Measurements from ENCODE around the gene HNRNPA3. TPM values are rescaled to one million over a fixed set of nuclear protein-coding genes. Genes with fewer than 3 reads are reported as not detected.
A peak's percentile ranks its signal among the peaks of the same experiment; 100 is the strongest.

The HNRNPA3 gene
- total and polyA plus RNA-seq, 8 donors = 22.6 to 187 (median 95.2) TPM

DNA sequence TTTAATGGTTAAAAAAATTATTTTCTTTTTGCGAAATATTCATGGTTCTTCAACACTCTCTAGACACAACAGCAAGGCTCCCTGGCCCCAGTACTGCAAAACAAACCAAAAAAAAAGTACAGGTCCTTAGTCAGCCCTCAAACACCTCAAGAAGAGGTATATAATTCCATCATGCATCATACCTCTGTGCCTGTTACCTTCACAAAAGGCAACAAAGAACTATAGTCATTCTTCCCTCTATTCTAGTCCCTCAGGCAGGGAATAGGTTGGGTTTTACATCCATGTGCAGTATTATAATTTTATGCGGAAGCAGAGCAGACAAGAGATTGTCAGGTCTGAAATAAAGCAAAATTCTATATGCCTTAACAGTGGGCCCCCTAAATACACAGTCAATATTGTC lies 43.4 kb downstream of the HNRNPA3 start:
- 59 to 82% (median 73%) methylated on average over 2 of the region's 2 CpGs for WGBS, 5 donors

GRCh38 chr2:177256695-177257094 lies 44.1 kb downstream of the HNRNPA3 start:
- Histone ChIP-seq H3K27me3 (no peaks in the 10 kb centered on the region), H3K36me3 (peaks cover 0 to 8% (median 0%) of the 10 kb centered on the region in 4 donors), H3K9me3 (no peaks in the 10 kb centered on the region), H3K4me3 (peak overlapping the region in 2 of 4 donors; percentile 9 to 22), H3K27ac (peak overlapping the region in 4 of 5 donors; percentile 6 to 82 (median 52)), H3K4me1 (peaks cover 83 to 100% (median 96%) of the 10 kb centered on the region in 4 donors)
- no peak for TF ChIP-seq POLR2AphosphoS5 (IDR thresholded peaks at IDR 0.05)
- TF ChIP-seq EP300 (IDR thresholded peaks at IDR 0.05) = no peak
- TF ChIP-seq POLR2A (IDR thresholded peaks at IDR 0.05) = no peak
- TF ChIP-seq CTCF (IDR thresholded peaks at IDR 0.05) = no peak
- intact Hi-C loops (cut with DNase I; ENCODE audit: low total_unique reads) = no loop called here
- WGBS, 5 donors = 35 to 75% (median 48%) methylated on average over 3 of the region's 3 CpGs
- no peak for DNase-seq

More for the DNA sequence above, 43.4 kb downstream of the HNRNPA3 start:
- Histone ChIP-seq H3K4me1 (peaks cover 84 to 100% (median 96%) of the 10 kb centered on the region in 4 donors), H3K36me3 (peaks cover 0 to 8% (median 0%) of the 10 kb centered on the region in 4 donors), H3K9me3 (no peaks in the 10 kb centered on the region), H3K4me3 (no peak overlapping the region), H3K27me3 (no peaks in the 10 kb centered on the region), H3K27ac (peak overlapping the region in 2 of 5 donors; percentile 53 to 82)
- intact Hi-C loops (cut with DNase I; ENCODE audit: low total_unique reads) = no loop called here
- DNase-seq = no peak
- no peak for TF ChIP-seq POLR2AphosphoS5 (IDR thresholded peaks at IDR 0.05)
- TF ChIP-seq POLR2A (IDR thresholded peaks at IDR 0.05) = no peak
- no peak for TF ChIP-seq EP300 (IDR thresholded peaks at IDR 0.05)
- no peak for TF ChIP-seq CTCF (IDR thresholded peaks at IDR 0.05)

GRCh38 chr2:177257471-177257870 lies 44.9 kb downstream of the HNRNPA3 start:
- peaks cover 78 to 100% (median 91%) of the 10 kb centered on the region in 4 donors for H3K4me1 ChIP-seq
- no peaks in the 10 kb centered on the region for H3K27me3 ChIP-seq
- TF ChIP-seq EP300 (IDR thresholded peaks at IDR 0.05) (no peak), POLR2AphosphoS5 (IDR thresholded peaks at IDR 0.05) (peak in 1 of 3 donors; percentile 16)
- H3K9me3 ChIP-seq = no peaks in the 10 kb centered on the region
- WGBS, 5 donors = 42 to 65% (median 58%) methylated on average over 5 of the region's 5 CpGs
- intact Hi-C loops (cut with DNase I; ENCODE audit: low total_unique reads) = no loop called here
- peak overlapping the region in 2 of 4 donors; percentile 12 to 22 for H3K4me3 ChIP-seq
- H3K36me3 ChIP-seq = peaks cover 0 to 8% (median 0%) of the 10 kb centered on the region in 4 donors
- H3K27ac ChIP-seq = peak overlapping the region; percentile 6 to 82 (median 16)
- no peak for DNase-seq

GRCh38 chr2:177258059-177258458 lies 45.5 kb downstream of the HNRNPA3 start:
- WGBS, 5 donors = 93 to 99% (median 95%) methylated on average over 2 of the region's 2 CpGs
- Histone ChIP-seq H3K27me3 (no peaks in the 10 kb centered on the region), H3K4me3 (no peak overlapping the region), H3K27ac (peak overlapping the region in 1 of 5 donors; percentile 47), H3K36me3 (peaks cover 0 to 8% (median 0%) of the 10 kb centered on the region in 4 donors), H3K9me3 (no peaks in the 10 kb centered on the region), H3K4me1 (peaks cover 72 to 94% (median 86%) of the 10 kb centered on the region in 4 donors)
- TF ChIP-seq POLR2A (IDR thresholded peaks at IDR 0.05) (no peak), CTCF (IDR thresholded peaks at IDR 0.05) (no peak), POLR2AphosphoS5 (IDR thresholded peaks at IDR 0.05) (no peak), EP300 (IDR thresholded peaks at IDR 0.05) (no peak)
- no peak for DNase-seq
- intact Hi-C loops (cut with DNase I; ENCODE audit: low total_unique reads) = no loop called here

DNA sequence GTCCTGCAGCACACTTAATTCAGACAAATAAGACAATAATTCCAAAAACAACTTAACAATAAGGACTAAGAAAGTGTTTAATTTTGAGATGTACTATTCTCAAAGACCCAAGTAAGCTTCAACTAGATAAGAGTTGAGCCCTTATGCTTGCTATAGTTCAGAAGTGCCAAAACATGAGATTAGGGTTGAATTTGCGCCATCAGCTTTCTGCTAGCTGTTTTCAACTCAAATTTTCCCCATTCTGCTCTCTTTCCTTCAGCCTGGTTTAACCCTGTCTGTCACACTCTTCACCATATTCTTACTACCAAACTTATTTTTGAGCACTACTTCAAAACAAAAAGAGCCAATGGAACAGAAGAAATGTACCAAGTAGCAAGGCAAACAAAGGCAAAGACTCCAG lies 47.8 kb downstream of the HNRNPA3 start:
- intact Hi-C loops (cut with DNase I; ENCODE audit: low total_unique reads) = loop anchor here (5.0 kb wide), 1 partner anchor 48 kb away; the partner anchor contains the start of gene HNRNPA3

More for the DNA sequence above, 47.8 kb downstream of the HNRNPA3 start:
- H3K27ac ChIP-seq = peak overlapping the region in 4 of 5 donors; percentile 98 to 100 (median 99)
- H3K4me3 ChIP-seq = peak overlapping the region in 3 of 4 donors; percentile 68 to 88 (median 76)
- H3K9me3 ChIP-seq = no peaks in the 10 kb centered on the region
- peaks cover 50 to 72% (median 64%) of the 10 kb centered on the region in 4 donors for H3K4me1 ChIP-seq
- H3K27me3 ChIP-seq = no peaks in the 10 kb centered on the region
- 22 to 48% (median 41%) methylated on average over 1 of the region's 1 CpG for WGBS, 5 donors
- no peak for DNase-seq
- TF ChIP-seq POLR2AphosphoS5 (IDR thresholded peaks at IDR 0.05) (no peak), CTCF (IDR thresholded peaks at IDR 0.05) (no peak), EP300 (IDR thresholded peaks at IDR 0.05) (no peak), POLR2A (IDR thresholded peaks at IDR 0.05) (no peak)
- no peaks in the 10 kb centered on the region for H3K36me3 ChIP-seq
